ENCODE measurements around the gene PRPSAP1. TPM values are rescaled to one million over a fixed set of nuclear protein-coding genes. Genes with fewer than 3 reads are reported as not detected.

PRPSAP1 gene
- total RNA-seq, 2 donors from 2014 or later = 17.2 to 31.2 TPM

GRCh38 chr17:76277300-76278267 lies 76.1 kb downstream of the PRPSAP1 start:
- Mint-ChIP-seq H3K36me3 (no peaks in the 10 kb centered on the region), H3K27ac (peak overlapping the region; percentile 2 to 96), H3K9me3 (no peaks in the 10 kb centered on the region)
- DNase-seq (ENCODE audit: low spot score in 2 of 2) (no peak), ATAC-seq (peak in 1 of 2 donors; percentile 3)

- no peak for ATAC-seq
- no peak for DNase-seq (ENCODE audit: low spot score in 2 of 2)
- peaks cover 0 to under 1% of the 10 kb centered on the region in 2 donors for H3K36me3 Mint-ChIP-seq
- H3K27ac Mint-ChIP-seq = peak overlapping the region; percentile 68 to 96
- H3K9me3 Mint-ChIP-seq = no peaks in the 10 kb centered on the region
These were observed 77.0 kb downstream of the PRPSAP1 start for GRCh38 chr17:76276461-76277299.

GRCh38 chr17:76276069-76276431 lies 77.7 kb downstream of the PRPSAP1 start:
- DNase-seq (ENCODE audit: low spot score in 2 of 2) (no peak), ATAC-seq (no peak)
- Mint-ChIP-seq H3K27ac (peak overlapping the region; percentile 68 to 96), H3K9me3 (no peaks in the 10 kb centered on the region), H3K36me3 (peaks cover 0 to 7% of the 10 kb centered on the region in 2 donors)

- H3K36me3 Mint-ChIP-seq = peaks cover 0 to 10% of the 10 kb centered on the region in 2 donors
- H3K9me3 Mint-ChIP-seq = no peaks in the 10 kb centered on the region
- ATAC-seq (no peak), DNase-seq (ENCODE audit: low spot score in 2 of 2) (no peak)
- H3K27ac Mint-ChIP-seq = peak overlapping the region; percentile 36 to 96
These were observed 78.2 kb downstream of the PRPSAP1 start for GRCh38 chr17:76275382-76276068.

- Mint-ChIP-seq H3K36me3 (peaks cover 0 to 18% of the 10 kb centered on the region in 2 donors), H3K9me3 (no peaks in the 10 kb centered on the region), H3K27ac (peak overlapping the region; percentile 91 to 96)
- ATAC-seq = no peak
- DNase-seq (ENCODE audit: low spot score in 2 of 2) = no peak
These were observed 79.4 kb downstream of the PRPSAP1 start for GRCh38 chr17:76274112-76274956.

- H3K9me3 Mint-ChIP-seq = no peaks in the 10 kb centered on the region
- no peak for ATAC-seq
- peak overlapping the region; percentile 91 to 96 for H3K27ac Mint-ChIP-seq
- peak in 1 of 2 donors; percentile 68 for DNase-seq (ENCODE audit: low spot score in 2 of 2)
- H3K36me3 Mint-ChIP-seq = peaks cover 0 to 25% of the 10 kb centered on the region in 2 donors
These were observed 80.1 kb downstream of the PRPSAP1 start for GRCh38 chr17:76273445-76274111.

- Mint-ChIP-seq H3K36me3 (peaks cover 7 to 31% of the 10 kb centered on the region in 2 donors), H3K9me3 (no peaks in the 10 kb centered on the region), H3K27ac (peak overlapping the region; percentile 91 to 96)
- peak; percentile 29 to 45 for ATAC-seq
- peak; percentile 64 to 86 for DNase-seq (ENCODE audit: low spot score in 2 of 2)
These were observed 80.9 kb downstream of the PRPSAP1 start for GRCh38 chr17:76272541-76273444.

- no peaks in the 10 kb centered on the region for H3K9me3 Mint-ChIP-seq
- DNase-seq (ENCODE audit: low spot score in 2 of 2) = peak; percentile 78 to 92
- peaks cover 14 to 40% of the 10 kb centered on the region in 2 donors for H3K36me3 Mint-ChIP-seq
- ATAC-seq = peak; percentile 55 to 63
- peak overlapping the region; percentile 93 to 96 for H3K27ac Mint-ChIP-seq
These were observed 81.8 kb downstream of the PRPSAP1 start for GRCh38 chr17:76271669-76272540.

- DNase-seq (ENCODE audit: low spot score in 2 of 2) (peak; percentile 32 to 64), ATAC-seq (no peak)
- H3K27ac Mint-ChIP-seq = peak overlapping the region; percentile 93 to 96
- no peaks in the 10 kb centered on the region for H3K9me3 Mint-ChIP-seq
- H3K36me3 Mint-ChIP-seq = peaks cover 20 to 49% of the 10 kb centered on the region in 2 donors
These were observed 82.7 kb downstream of the PRPSAP1 start for GRCh38 chr17:76270770-76271668.

GRCh38 chr17:76270127-76270592 lies 83.6 kb downstream of the PRPSAP1 start:
- Mint-ChIP-seq H3K27ac (peak overlapping the region; percentile 98 to 100), H3K9me3 (no peaks in the 10 kb centered on the region), H3K36me3 (peaks cover 20 to 49% of the 10 kb centered on the region in 2 donors)
- no peak for ATAC-seq
- no peak for DNase-seq (ENCODE audit: low spot score in 2 of 2)

- Mint-ChIP-seq H3K36me3 (peaks cover 20 to 49% of the 10 kb centered on the region in 2 donors), H3K27ac (peak overlapping the region; percentile 98 to 100), H3K9me3 (no peaks in the 10 kb centered on the region)
- DNase-seq (ENCODE audit: low spot score in 2 of 2) (no peak), ATAC-seq (no peak)
These were observed 84.4 kb downstream of the PRPSAP1 start for GRCh38 chr17:76268991-76269981.
